Amygdala (tissue), 56 donors: ENCODE measurements around the gene NPC2.
A peak's percentile ranks its signal among the peaks of the same experiment; 100 is the strongest.
"Not testable (repeated sequence)": the region's sequence is repeated elsewhere in the genome, so short reads cannot be mapped to it uniquely, and the experiment has no call there.

Source experiments
- DNase-seq, 56 donors: peaks; one replicate each; lab custom pipeline; 2025; lab: John Stamatoyannopoulos, UW

The NPC2 gene

DNA sequence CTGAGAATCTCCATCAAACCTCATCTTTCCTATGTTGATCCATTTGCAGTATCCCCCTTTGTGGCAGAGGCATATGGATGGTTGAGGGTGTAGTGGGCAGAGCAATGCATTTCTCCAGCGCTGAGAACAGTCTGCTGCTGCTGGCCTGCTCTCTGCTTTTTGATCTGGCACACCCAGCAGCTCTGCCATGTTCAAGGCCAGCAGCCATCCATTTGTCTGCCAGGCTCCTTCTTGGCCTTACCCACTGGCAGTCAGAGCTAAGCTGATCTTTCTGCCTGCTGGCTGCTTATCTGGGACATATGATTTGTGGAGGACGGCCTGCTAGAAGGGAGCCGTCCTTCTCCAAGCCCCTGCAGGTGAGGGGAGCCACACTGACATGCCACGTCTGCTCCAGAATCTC, 17.0 kb downstream of the NPC2 start:
- DNase-seq, result peak in 1 of 56 donors; percentile 15

DNA sequence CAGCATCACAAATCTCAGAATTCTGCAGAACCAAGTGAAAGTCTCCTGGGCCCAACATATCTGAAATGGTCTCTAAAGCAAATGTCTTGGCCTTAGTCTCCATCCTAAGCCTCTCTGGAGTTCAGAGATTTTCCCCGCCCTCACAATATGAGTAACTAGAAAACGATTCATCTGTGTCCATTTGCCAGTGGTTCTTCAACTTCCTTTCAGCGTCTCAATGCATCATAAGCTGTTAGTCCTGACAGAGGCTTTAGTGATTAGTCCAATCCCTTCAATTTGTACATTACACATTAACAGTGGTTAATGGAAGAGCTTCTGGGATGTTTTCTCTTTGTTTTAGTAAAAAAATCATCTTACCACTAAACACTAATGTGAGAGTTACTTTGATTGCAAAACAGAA, 17.4 kb downstream of the NPC2 start:
- no peak for DNase-seq

DNA sequence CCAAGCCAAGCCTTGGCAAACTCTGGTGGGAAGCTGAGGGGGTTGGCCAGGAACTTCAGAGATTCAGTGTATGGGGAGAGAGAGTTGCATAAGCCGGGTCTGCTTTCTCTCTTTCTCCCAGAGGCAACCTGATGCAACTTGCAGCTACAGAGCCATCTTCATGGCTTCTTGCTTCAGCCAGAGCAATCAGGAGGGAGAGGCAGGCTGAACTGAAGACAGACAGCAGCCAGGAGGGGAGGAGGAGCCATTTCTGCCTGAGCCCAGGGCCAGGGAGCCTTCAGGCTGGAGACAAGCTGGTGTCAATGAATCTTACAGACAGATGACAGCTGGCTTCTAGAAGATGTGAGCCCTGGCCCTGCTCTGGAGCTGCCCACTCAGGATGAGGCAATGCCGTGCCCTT, 18.7 kb downstream of the NPC2 start:
- no peak for DNase-seq

DNA sequence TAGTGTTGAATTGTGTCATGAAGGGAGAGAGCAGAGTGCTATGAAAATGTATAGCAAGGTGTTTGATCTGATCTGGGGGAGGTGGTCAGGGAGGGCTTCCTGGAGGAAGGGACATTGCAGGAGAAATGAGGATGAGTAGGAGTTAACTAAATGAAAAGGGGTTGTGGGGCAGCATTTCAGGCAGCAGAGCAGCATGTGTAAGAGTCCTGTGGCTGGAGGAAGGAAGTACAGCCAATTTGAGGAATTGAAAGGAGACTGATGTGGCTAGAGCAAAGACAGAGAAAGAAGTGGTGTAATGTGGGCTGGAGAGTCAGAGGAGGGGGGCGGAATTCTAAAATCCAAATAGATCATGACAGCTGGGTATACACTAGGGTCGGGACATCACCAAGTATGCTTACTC, 20.5 kb downstream of the NPC2 start:
- no peak for DNase-seq

DNA sequence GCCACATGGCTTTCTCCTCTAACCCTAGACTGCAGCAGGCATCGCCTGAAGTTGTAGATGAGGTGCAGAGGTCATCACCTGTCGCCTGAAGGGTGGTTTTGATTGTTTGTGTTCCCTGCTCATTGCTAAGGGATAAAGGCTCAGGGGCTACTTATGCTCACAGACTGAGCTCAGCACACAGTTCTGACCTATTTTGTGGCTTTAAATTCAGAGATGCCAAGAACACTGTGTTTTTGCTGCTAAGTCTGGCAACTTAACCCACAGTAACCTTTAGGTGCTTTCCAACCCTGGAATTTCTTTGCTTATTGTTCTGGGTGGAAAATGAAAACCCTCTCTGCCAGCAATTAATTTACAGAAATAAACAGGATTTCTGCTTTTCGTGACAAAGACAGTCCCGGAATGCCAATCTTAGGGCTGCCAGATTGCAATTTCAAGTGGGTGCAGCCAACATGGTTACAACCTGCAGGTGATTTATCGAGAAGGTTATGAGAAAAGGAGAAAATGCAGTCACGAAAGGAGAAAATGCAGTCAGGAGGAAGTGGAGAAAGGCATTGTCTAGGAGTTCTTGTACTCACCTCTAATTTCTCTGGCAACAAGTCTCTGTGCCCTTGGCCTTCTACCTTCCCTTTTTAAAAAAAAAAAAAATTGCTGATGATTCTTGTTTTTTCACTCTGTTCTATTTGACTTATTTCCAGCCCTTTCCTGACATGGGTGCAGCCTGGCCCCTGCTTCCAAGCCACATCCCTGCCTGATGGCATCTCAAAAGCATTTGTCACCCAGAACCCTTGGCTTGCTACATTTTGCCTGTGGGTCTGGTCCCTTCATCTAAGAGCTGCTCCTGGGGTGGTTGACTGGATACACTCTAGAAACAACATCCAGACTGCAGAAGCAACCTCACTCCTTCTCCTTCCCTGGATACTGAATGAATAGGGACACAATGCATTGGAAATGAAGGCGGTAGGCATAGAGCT, 23.3 kb downstream of the NPC2 start:
- DNase-seq, result no peak

DNA sequence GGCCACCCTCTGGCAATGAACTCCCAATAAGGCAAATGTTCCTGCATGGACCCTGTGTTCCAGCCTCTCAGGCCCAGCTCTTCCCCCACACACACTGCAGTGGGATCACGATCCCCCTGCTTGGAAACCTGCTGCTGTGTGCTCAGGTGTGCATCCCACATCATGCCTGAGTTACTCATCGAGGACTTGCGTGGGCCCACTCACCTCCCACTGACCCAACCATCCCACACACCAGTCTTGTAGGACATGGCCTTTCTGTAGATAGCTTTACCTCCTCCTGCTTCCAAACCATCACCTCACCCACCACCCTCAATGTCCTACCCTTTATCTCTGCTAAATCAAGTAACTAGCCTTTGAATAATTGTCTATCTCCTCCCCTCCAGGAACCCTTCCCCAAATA, 24.6 kb downstream of the NPC2 start:
- no peak for DNase-seq

DNA sequence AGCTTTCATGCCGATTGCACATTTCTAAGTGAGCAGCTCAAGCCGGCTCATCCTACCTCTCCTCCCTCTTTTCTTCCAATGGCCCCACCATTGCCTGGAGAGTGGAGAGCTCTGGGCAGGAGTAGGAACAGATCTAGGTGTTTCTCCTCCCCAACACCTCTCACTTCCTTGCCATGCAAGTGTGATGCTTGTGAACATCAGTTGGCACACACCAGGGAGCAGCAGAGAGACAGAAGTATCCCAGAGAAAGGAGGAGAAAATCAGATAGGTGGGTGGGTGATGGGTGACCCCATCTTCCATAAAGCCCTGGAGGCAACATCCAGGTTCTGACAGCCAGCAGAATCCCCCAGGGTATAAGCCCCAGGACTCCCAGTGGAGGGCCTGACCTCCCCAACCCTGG, 27.8 kb downstream of the NPC2 start:
- DNase-seq, result no peak

DNA sequence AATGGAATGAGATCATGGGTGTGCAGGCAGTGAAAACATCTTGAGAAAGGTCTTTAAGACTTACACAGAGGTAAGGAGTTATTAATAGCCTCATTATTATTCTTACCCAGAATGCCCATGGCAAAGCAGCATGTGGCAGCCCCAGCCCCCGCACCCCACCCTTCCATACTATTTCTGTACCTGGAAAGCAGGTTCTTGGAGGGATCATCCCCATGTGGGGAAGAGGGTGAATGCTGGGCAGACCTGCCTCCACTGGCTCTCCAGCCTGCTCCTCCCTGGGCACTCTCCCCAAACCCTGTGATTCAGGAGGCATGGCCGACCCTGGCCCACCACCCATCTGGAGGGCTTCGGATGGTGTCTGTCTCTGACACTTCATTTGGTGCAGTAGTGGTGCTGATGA, 28.3 kb downstream of the NPC2 start:
- no peak for DNase-seq

DNA sequence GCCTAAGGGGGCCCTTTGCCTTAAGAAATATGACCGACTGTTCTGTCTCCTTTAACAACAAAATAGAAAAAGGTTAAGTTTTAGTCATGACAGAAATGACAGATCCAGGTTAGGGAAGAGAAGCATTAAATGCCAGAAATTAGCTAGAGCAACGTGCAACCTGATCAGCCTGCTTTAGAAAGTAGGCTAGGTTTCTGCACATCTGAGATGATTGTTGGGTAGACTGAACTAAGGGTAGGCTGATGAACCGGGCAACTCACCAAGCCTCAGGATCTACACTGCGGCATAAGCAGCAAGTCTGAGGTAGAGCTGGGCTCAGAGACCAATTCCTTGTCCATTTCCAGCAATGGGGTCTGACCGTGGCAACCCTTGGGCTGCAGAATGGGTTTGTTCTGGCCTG, 29.4 kb downstream of the NPC2 start:
- DNase-seq, result no peak

DNA sequence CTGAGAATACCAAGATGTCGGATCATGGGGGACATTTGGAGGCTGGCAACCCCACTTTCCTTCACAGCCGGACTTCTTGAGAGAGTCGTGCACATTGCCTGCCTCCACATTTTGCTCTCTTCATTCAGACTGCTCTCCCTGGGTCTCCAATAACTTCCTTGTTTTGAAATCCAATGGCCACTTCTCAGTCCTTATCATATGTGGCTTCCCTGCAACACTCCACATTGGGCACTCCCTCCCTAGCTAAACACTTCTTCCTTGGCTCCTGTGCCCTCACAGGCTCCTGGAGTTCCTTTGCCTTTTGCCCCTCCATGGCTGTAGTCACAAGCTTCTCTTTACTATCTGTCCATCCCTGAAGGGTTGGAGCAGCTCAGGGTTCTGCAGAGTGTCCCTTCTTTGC, 30.1 kb downstream of the NPC2 start:
- no peak for DNase-seq

DNA sequence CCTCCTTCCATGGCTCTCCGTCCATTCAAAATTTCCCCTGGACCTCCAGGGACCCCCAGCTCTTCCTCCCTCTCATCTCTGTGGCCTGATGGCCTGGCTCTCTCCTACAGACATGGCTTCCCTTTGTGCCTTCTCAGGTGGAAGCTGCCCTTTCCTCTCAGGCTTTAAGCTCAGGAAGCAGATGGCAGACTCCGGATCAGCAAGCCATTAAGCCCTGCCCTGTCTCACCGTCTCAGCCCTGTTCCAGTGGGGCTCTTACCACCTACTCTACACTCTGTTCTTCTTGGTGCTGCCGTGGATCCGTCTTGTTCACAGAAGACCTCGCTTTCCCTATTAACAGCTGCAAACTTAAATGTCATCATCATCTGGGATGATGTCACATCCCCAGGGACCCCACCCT, 33.1 kb downstream of the NPC2 start:
- no peak for DNase-seq

DNA sequence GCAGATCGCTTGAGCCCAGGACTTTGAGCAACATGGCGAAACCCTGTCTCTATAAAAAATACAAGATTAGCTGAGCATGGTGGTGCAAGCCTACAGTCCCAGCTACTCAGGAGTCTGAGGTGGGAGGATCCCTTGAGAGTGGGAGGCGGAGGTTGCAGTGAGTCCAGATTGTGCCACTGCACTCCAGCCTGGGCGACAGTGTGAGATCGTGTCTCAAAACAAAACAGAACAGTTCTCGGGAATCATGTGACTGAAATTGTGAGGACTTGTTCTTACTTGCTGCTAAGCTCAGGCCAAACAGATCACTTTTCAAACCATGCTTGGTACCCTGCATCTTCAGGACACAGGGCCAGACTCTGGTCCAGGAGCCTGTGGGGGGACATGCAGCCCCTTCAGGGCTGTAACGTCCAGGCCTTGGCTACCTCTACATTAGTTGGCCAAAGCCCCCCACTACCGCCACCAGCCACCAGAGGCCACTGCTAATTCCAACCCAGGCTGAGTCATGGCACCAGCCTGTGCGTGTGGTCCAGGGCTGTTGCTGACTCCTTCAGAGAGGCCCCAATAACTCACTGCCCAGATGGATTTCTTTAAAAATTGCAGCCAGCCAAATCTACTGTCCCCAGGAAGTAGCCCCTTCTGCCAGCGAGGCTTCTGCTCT, 33.7 kb downstream of the NPC2 start:
- DNase-seq, result peak in 1 of 56 donors; percentile 5

DNA sequence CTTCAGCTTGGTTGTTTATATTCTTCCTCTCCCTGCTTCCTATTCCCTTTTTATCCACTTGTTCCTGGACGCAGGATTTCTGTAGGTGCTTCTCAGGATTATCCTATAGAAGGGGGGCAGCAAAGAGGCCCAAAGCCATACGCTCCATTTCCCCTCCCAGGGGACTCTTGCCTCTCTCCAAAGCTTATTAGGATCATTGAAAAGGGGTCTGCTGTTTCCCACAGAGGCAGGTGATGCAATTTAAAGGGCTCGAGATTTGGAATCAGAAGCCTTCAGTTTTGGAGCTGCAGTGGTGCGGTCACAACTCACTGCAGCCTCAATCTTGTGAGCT, 35.6 kb downstream of the NPC2 start:
- no peak for DNase-seq

DNA sequence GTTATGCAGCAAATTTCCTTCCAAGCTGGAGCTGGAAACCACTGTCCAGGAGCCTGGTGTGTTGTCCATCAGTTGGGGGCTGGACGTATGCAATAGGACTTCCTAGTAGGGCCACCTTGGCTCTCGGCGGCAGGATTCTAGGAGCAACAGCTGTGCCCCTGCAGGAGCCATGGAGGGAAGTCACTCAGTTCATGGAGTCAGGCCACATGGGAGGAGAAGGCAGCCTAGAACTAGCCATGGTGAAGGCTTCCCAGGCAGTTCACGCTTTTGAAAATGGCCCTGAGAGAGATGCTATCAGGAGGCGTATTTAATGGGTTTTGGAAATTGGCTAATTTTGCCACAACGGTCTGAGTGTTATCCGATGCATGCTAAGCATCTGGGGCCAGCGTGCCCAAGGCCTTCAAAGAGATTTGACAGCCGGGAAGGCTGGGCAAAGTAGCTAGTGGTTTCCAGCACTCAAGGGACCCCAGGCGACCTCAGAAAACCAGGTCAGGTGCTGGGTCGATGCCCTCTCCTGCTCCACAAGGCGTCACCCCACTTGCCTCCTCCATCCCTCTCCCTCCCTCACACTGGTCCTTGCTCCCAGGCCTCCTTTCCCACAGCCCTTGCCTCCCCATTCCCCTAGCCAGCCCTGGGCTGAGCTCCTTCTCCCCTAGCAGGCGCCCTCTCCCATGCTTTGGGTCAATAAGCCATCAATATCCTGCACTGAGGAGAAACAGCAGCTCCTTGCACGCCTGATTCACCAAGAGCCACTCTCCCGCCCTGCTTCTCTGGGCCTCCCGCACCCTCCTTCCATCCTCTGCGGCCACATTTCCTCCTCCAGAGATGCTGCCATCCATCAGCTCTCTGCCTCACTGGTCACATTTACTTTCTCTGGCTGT, 36.2 kb downstream of the NPC2 start:
- DNase-seq, result no peak

DNA sequence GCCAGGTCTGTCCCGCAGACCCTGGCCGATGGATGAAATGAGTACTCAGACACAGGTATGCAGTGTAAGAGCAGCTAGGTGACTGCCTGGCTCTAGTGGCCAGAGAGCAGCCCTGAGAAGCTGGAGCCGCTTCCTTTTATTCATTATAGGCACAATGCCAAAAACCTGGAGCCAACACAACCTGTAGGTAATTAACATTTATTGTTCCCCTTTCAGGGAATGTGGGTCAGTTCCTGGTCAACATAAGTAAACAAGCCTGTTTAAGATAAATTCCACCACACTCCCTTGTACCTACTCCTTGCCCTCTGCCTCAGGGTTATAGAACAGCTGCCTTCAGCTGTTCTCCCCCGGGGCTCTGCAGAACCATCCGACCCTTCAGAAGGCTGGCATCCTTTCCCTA, 38.7 kb downstream of the NPC2 start:
- not testable (repeated sequence) for DNase-seq

DNA sequence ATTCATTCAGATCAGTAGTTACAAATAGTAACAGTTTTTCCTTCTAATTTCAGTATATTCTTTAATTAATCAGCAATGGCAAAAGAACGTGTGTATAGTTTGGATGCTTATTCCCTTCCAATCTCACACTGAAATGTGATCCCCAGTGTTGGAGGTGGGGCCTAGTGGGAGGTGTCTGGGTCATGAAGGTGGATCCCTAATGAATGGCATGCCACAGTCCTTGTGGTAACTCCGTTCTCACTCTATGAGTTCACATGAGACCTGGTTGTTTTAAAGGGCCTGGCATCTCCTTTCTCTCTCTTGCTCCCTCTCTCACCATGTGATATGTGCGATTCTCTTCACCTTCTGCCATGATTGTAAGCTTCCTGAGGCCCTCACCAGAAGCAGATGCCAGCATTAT, 48.2 kb downstream of the NPC2 start:
- no peak for DNase-seq

DNA sequence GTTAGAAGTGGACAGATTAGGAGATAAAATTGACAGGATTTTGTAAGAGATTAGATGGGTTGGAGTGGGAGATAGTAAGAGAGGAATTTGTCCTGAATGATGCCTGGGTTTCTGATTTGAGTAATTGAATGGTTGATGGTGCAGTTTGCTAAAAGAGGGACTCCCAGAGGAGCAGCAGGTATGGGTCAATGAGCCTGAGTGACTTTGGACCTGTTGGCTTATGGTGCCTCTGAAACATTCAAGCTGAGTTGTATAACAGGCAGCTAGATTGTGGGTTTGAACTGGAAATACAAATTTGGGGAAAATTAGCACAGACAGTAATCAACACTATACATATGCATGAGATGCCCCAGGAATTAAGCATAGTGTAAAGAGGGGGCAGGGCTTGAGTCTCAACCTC, 50.3 kb downstream of the NPC2 start:
- no peak for DNase-seq

DNA sequence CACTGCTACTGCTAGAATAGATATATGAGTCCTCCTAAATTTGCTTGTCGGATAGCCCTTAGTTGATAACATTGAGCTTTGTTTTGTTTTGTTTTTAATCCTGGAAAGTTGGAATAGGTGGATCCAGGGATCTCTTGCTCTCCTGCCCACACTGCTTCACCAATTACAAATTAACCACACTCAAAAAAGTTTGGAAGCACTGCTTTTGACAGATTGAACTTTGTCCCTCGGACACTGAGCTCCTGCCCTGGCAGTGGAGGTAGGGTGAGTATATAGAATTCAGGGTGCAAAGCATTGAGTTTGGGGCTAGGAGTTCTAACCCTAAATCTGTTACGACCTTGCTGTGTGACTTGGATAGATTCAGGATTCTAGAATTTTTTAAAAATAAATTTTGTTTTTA, 52.0 kb downstream of the NPC2 start:
- DNase-seq, result no peak

DNA sequence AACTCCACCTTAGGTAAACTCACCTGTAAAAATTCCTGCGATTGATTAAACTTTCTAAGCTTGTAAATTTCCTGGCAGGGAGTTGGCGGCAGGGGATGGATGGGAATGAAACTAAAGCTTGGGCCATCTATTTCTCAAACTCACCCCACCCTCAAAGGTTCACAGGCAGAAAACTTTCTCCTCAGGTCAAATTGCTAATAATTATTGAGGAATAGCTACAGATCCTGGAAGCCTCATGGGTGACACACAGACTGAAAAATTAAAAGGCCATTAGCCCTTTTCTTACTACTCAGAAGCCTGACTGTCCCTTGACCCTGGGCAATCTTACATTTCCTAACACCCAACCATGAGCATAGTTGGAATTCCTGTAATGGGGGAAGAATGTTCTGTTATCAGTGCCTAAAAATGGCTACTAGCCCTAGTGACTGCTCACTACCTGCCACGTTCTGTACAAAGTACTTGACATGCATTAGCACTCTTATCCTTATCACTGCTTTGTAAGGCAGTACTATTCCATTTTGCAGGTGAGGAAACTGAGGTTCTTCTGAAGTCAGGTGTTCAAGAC, 54.7 kb downstream of the NPC2 start:
- DNase-seq, result no peak

DNA sequence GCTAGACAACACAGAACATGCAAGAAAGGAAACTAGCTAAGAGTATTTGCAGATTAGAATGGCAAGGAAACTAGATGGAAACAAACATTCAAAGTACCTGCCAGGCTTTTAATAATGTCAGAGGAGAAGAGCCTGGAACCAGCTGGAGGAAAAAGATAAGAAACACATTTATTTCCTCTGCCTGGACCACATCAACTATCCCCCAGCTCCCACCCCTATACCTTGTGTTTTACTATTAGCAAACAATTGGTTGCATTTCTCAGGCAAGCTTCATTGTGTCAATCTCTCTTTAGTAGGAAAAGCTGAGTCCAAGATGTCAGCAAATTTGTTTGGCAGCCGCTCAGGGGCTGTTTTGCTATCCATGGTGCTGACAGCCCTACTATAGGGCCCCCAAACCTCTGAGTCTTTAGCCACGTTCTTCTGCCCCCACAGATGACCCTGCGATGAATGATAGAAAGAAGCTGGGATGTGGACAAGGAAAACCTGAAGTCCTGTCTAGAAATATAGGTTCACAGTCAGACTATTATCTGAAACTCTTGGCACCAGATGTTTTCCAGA, 55.5 kb downstream of the NPC2 start:
- DNase-seq, result no peak

DNA sequence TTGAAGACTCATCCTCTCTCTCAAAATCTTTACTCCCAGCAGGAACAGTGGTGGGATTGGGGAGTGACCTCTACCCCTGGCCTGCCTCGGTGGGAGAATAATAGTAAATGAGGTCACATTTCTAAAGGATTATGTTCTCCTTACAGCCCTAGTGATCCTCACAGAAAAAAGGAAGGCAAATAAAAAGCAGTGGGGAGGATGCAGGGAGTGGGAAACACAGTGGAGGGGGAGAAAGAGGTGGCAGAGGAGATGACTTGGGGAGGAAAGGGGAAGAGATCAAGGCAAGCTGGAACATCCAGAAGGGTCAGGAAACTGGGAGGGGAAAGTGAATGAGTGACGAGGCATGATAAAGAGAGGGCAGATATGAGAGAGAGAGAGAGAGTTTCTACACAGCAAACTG, 58.8 kb downstream of the NPC2 start:
- no peak for DNase-seq
